Neural crest cell (in vitro differentiated cells): ENCODE results near the gene PLAAT2. TPM values are rescaled to one million over a fixed set of nuclear protein-coding genes. Genes with fewer than 3 reads are reported as not detected.
"Not testable (repeated sequence)": the region's sequence is repeated elsewhere in the genome, so short reads cannot be mapped to it uniquely, and the experiment has no call there.

ENCODE experiments used
- DNase-seq: peaks from one replicate; pipeline ENCODE4 v3.0.0; 2021; ENCODE audit warnings: low read depth, mixed read lengths, low spot score
- H3K27ac Mint-ChIP-seq: one replicate; pipeline ENCODE4 v1.8.0; 2021; ENCODE audit warnings: mild to moderate bottlenecking, mixed read lengths; ENCODE audit not compliant: unreplicated experiment
- H3K27me3 Mint-ChIP-seq: 2 replicates; pipeline ENCODE4 v1.8.0; 2021; ENCODE audit warnings: low read depth, mild to moderate bottlenecking, mixed read lengths
- H3K36me3 Mint-ChIP-seq: 2 replicates; pipeline ENCODE4 v1.8.0; 2021; ENCODE audit warnings: low read depth, mild to moderate bottlenecking, mixed read lengths
- H3K4me1 Mint-ChIP-seq: 2 replicates; pipeline ENCODE4 v1.8.0; 2021; ENCODE audit warnings: mixed read lengths
- H3K4me3 Mint-ChIP-seq: one replicate; pipeline ENCODE4 v1.8.0; 2021; ENCODE audit warnings: mild to moderate bottlenecking, mixed read lengths
- H3K9me3 Mint-ChIP-seq: 2 replicates; pipeline ENCODE4 v1.8.0; 2021; ENCODE audit warnings: mixed read lengths
- total RNA-seq: library from RNA; stranded (reverse); gene quantifications from 2 replicates; pipeline ENCODE4 v1.2.1, GENCODE V29; 2021
- TF ChIP-seq, protein P1 (sequence below): fragments of 200-600 bp; sonication (generic); conservative IDR thresholded peaks from 2 replicates; pipeline ENCODE4 v1.5.0; 2021; ENCODE audit warnings: antibody characterized with exemption, mild to moderate bottlenecking

The PLAAT2 gene
- total RNA-seq, 1 donor from 2014 or later = not detected

DNA sequence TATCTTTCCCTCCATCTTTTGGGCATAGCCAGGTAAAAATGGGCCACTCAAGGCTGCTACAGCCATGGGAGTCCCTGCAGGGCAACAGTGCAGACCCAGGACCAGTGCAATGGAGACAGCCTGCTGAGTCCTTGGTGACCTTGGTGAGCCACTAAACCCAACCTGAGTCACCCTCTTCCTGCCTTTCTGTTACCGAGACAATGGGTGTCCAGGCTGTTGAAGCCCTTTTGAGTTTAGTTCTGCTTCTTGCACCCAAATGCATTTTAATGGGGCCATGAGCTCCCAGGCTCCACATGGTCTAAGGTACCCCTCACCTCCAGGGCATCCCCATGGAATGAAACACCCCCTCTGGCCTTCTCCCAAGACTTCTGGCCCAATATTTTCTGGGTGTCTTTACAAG lies 27.4 kb downstream of the PLAAT2 start:
- Mint-ChIP-seq H3K36me3 (no peaks in the 10 kb centered on the region), H3K9me3 (no peaks in the 10 kb centered on the region), H3K27me3 (peaks cover 21% of the 10 kb centered on the region), H3K4me3 (no peak overlapping the region), H3K4me1 (no peaks in the 10 kb centered on the region), H3K27ac (no peak overlapping the region)
- DNase-seq = no peak
- TF ChIP-seq, protein P1, sequence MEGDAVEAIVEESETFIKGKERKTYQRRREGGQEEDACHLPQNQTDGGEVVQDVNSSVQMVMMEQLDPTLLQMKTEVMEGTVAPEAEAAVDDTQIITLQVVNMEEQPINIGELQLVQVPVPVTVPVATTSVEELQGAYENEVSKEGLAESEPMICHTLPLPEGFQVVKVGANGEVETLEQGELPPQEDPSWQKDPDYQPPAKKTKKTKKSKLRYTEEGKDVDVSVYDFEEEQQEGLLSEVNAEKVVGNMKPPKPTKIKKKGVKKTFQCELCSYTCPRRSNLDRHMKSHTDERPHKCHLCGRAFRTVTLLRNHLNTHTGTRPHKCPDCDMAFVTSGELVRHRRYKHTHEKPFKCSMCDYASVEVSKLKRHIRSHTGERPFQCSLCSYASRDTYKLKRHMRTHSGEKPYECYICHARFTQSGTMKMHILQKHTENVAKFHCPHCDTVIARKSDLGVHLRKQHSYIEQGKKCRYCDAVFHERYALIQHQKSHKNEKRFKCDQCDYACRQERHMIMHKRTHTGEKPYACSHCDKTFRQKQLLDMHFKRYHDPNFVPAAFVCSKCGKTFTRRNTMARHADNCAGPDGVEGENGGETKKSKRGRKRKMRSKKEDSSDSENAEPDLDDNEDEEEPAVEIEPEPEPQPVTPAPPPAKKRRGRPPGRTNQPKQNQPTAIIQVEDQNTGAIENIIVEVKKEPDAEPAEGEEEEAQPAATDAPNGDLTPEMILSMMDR = no peak

DNA sequence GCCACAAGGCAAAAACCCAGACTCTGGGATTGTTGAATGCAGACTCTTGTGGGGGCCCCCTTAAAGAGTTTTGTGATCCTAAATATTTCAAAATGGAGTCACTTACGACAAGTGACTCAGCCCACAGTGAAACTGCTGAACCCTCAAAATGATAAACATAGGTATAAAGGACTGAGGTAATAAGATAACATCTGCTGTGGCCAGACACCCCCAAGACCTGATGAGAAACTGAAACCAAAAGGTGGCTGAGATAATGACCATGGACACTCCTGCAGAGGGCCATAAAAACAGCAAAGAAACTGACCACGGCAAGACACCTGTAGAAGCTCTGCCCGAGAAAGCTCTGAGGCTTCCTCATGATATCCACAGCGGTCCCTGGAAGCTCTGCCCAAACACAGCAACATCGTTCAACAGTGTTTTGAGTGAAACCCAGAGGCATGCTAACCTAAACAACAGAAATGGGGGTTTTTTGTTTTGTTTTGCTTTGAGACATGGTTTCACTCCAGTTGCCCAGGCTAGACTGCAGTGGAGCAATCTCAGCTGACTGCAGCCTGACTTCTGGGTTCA lies 28.2 kb downstream of the PLAAT2 start:
- Mint-ChIP-seq H3K9me3 (no peaks in the 10 kb centered on the region), H3K4me3 (no peak overlapping the region), H3K27me3 (peaks cover 26% of the 10 kb centered on the region), H3K36me3 (no peaks in the 10 kb centered on the region), H3K4me1 (peaks cover 4% of the 10 kb centered on the region), H3K27ac (no peak overlapping the region)
- TF ChIP-seq, protein P1 = no peak
- DNase-seq = no peak

DNA sequence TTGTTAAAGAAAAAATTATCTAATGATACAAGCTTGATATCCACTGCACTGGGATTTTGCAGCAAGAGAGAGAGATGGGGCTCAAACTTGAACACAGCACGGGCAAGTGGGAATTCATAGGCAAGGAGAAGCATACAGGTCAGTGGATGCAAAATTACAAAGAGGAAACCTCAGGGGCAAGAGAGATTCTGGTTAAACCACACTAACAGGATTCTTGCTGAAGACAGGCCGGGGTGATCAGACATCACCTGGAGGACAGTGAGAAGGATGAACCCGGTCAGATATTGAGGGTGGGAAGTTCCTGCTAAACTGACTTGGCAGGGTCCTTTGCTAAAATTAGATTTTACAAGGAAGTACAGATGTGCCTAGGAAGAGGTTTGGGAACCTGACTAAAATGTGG lies 29.1 kb downstream of the PLAAT2 start:
- H3K36me3 Mint-ChIP-seq = no peaks in the 10 kb centered on the region
- no peak for DNase-seq
- no peaks in the 10 kb centered on the region for H3K9me3 Mint-ChIP-seq
- TF ChIP-seq, protein P1 = no peak
- peaks cover 11% of the 10 kb centered on the region for H3K4me1 Mint-ChIP-seq
- H3K27me3 Mint-ChIP-seq = peaks cover 33% of the 10 kb centered on the region
- H3K27ac Mint-ChIP-seq = no peak overlapping the region
- H3K4me3 Mint-ChIP-seq = no peak overlapping the region

DNA sequence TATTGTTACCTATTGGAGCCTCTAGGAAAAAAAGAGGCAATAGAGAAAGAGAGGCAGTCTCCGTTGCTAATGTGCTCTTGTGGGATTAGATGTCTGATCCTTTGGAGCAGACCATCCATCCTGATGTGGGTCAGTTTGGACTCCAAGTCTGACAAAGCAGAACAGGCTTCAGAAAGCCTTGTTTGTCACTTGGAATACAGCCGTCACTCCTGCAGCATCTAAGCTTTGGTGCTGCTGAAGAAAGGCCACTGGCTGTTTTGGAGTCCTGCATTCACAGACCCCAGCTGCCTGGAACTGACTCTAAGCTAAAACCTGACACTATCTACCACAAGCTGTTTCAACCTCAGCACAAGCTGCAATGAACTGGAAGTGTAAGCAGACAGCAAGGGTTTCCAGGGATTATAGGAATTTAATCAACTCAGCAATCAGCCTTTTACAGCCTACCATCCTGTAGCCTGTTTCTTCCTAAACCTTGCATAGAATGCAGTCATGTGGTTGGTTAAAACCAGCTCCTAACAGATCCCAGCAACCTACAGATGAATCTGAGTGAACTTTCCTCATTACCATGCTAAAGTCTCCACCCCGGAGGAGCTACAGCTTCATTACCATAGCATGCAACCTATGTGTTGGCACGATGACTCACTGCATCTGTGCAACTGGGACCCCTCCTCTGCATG lies 30.2 kb downstream of the PLAAT2 start:
- no peak overlapping the region for H3K4me3 Mint-ChIP-seq
- peaks cover 15% of the 10 kb centered on the region for H3K4me1 Mint-ChIP-seq

DNA sequence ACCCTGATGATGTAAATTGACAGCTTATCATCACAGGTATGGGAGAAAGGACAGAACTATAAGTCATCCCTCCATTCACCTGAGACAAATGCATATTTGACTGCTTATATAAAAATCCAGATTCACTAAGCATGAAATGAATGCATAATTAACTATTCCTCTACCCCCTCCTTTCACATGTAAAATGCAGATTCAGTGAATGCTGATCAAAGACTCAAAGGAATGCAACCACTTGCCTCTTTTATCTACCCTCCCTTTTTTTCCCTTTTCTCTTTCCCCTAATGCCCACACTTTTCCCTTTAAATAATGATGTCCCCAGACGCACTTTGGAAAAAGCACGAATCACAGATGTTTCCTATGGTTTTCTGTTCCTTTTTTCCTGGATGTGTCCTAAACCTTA lies 31.1 kb downstream of the PLAAT2 start:
- Mint-ChIP-seq H3K27ac (no peak overlapping the region), H3K36me3 (no peaks in the 10 kb centered on the region), H3K4me3 (no peak overlapping the region), H3K9me3 (no peaks in the 10 kb centered on the region), H3K4me1 (peaks cover 15% of the 10 kb centered on the region), H3K27me3 (peaks cover 46% of the 10 kb centered on the region)
- TF ChIP-seq, protein P1 = no peak
- DNase-seq = no peak

More for the DNA sequence above, 30.2 kb downstream of the PLAAT2 start:
- Mint-ChIP-seq H3K36me3 (no peaks in the 10 kb centered on the region), H3K9me3 (no peaks in the 10 kb centered on the region), H3K27ac (no peak overlapping the region), H3K27me3 (peaks cover 40% of the 10 kb centered on the region)
- TF ChIP-seq, protein P1 = no peak
- DNase-seq = no peak

DNA sequence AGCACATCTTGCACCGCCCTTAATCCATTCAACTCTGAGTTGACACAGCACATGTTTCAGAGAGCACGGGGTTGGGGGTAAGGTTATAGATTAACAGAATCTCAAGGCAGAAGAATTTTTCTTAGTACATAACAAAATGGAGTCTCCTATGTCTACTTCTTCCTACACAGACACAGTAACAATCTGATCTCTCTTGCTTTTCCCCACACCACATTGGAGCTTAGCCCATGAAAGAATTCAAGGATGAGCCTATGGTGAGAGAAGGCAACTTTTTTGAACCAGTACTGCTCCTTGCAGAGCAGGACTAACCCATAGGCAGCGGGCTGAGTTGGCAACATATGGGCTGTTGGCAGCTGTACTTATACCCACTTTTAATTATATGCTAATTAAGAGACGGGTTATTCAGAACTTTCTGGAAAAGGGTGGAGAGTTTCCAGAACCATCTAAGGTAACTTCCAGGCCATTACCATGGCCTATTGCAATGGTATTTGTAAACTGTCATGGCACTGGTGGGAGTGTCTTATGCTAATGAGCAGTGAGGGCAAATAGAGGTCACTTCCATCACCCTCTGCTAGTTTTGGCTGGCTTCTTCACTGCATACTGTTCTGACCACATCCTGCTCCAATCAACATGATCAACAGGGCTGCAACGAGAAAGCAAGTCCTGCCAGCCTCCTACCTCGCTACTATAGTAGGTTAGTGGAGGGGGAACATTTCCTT lies 31.9 kb downstream of the PLAAT2 start:
- not testable (repeated sequence) for H3K36me3 Mint-ChIP-seq, H3K27ac Mint-ChIP-seq, H3K4me3 Mint-ChIP-seq, DNase-seq, H3K9me3 Mint-ChIP-seq
- peaks cover 15% of the 10 kb centered on the region for H3K4me1 Mint-ChIP-seq
- peaks cover 46% of the 10 kb centered on the region for H3K27me3 Mint-ChIP-seq
